Common myeloid progenitor, CD34-positive (primary cell): ENCODE results near the gene OR7A10.

Experiments
- CTCF ChIA-PET: fragments of 350-600 bp; sonication (Branson Sonifier 250); formaldehyde crosslinking; loops from one replicate; lab custom pipeline; 2021; ENCODE audit warnings: antibody characterized with exemption; lab: Charles Lee
- POLR2A ChIA-PET: fragments of 350-600 bp; sonication (Branson Sonifier 250); formaldehyde crosslinking; loops from one replicate; lab custom pipeline; 2021; ENCODE audit warnings: antibody characterized with exemption; lab: Charles Lee
- DNase-seq, 3 donors: peaks; one replicate each; pipeline versions ENCODE4 v3.0.0 to v3.0.0-alpha.2; 2013
- H3K27ac ChIP-seq, 2 experiments: 1 replicate in 1 of 2; 2 replicates in 1 of 2; pipeline ENCODE4 v1.7.0; 2013; ENCODE audit warnings: inconsistent platforms in 2 of 2, low read length in 2 of 2, mild to moderate bottlenecking in 2 of 2, low read depth in 1 of 2, moderate library complexity in 1 of 2; ENCODE audit not compliant: severe bottlenecking in 2 of 2, insufficient read depth in 1 of 2, poor library complexity in 1 of 2
- H3K27me3 ChIP-seq, 5 experiments: replicated peaks in 2 of 5; 1 replicate in 3 of 5; 2 replicates in 2 of 5; pipeline versions ENCODE4 v1.6.1 to v1.7.0; 2013; ENCODE audit warnings: low read length in 4 of 5, mild to moderate bottlenecking in 2 of 5, moderate library complexity in 2 of 5, inconsistent platforms in 1 of 5; ENCODE audit not compliant: insufficient read depth in 5 of 5, control insufficient read depth in 4 of 5
- H3K36me3 ChIP-seq, 4 experiments: 1 replicate in 2 of 4; 2 replicates in 2 of 4; pipeline versions ENCODE4 v1.6.1 to v1.7.0; 2013; ENCODE audit warnings: low read length in 3 of 4, control low read depth in 1 of 4, mild to moderate bottlenecking in 1 of 4; ENCODE audit not compliant: control insufficient read depth in 4 of 4, insufficient read depth in 4 of 4
- H3K4me1 ChIP-seq, 4 experiments: 1 replicate in 3 of 4; 2 replicates in 1 of 4; pipeline versions ENCODE4 v1.6.1 to v1.7.1; 2013; ENCODE audit warnings: low read length in 3 of 4, mild to moderate bottlenecking in 3 of 4, control low read depth in 1 of 4, inconsistent platforms in 1 of 4, moderate library complexity in 1 of 4; ENCODE audit not compliant: control insufficient read depth in 4 of 4, insufficient read depth in 4 of 4; ENCODE audit errors: control extremely low read depth in 1 of 4
- H3K4me3 ChIP-seq, 7 experiments: 1 replicate in 4 of 7; 2 replicates in 3 of 7; pipeline versions ENCODE4 v1.5.1 to v1.7.0; 2013; ENCODE audit warnings: mild to moderate bottlenecking in 7 of 7, low read length in 6 of 7, moderate library complexity in 6 of 7, inconsistent platforms in 2 of 7, low read depth in 2 of 7, control low read depth in 1 of 7; ENCODE audit not compliant: insufficient read depth in 4 of 7, control insufficient read depth in 1 of 7; ENCODE audit errors: extremely low read depth in 1 of 7
- H3K9me3 ChIP-seq, 5 experiments: 1 replicate in 4 of 5; 2 replicates in 1 of 5; pipeline versions ENCODE4 v1.6.1 to v1.7.1; 2013; ENCODE audit warnings: low read length in 4 of 5, mild to moderate bottlenecking in 2 of 5, inconsistent platforms in 1 of 5, low read depth in 1 of 5, moderate library complexity in 1 of 5; ENCODE audit not compliant: control insufficient read depth in 4 of 5, insufficient read depth in 2 of 5; ENCODE audit errors: control extremely low read depth in 1 of 5
- WGBS: methylation state at CpG from one replicate; pipeline ENCODE4 v1.1.5; 2013; ENCODE audit not compliant: insufficient coverage; 5-methylcytosine and 5-hydroxymethylcytosine counted together

The OR7A10 gene

DNA sequence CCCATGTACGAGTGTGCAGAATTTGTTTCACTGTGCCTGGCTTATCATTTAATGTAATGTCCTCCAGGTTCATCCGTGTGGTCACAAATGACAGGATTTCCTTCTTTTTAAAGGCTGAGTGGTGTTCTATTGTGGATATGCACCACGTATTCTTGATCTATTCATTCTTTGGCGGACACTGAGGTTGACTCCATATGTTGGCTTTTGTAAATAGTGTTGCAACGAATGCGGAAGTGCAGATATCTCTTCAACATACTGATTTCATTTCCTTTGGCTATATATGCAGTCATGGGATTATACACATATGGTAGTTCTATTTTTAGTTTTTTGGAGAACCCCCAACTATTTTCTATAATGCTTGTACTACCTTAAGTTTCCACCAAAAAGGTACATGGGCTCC lies 26.8 kb downstream of the OR7A10 start:
- no peaks in the 10 kb centered on the region for H3K4me1 ChIP-seq
- no peaks in the 10 kb centered on the region for H3K9me3 ChIP-seq
- DNase-seq = peak in 2 of 3 donors; percentile 49 to 74
- no peaks in the 10 kb centered on the region for H3K36me3 ChIP-seq
- H3K27ac ChIP-seq = no peak overlapping the region
- no peak overlapping the region for H3K4me3 ChIP-seq
- WGBS = no CpG with 5 or more reads among the region's 6 CpGs
- POLR2A ChIA-PET = no interaction called here
- CTCF ChIA-PET = interaction anchor here (0.6 kb wide), 2 partner anchors 25 to 196 kb away, joined by 3 read pairs; no protein-coding TSS in a partner anchor
- no peaks in the 10 kb centered on the region for H3K27me3 ChIP-seq

DNA sequence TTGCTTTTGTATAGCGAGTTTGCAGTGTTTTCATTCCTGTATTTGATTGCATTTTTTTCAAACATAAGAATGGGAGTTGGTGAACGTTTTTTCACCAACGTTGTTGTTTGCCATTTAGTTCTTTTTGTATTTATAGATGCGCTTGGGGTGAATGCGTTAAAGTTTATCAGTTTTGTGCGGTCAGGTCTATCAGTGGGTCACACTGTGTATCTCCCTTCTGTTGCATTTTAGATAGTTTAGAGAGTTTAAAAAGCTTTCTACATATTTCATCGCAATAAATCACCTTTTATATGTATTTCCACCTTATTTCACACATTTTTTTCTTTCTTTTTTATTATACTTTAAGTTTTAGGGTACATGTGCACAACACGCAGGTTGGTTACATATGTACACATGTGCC lies 30.1 kb downstream of the OR7A10 start:
- Histone ChIP-seq H3K9me3 (no peaks in the 10 kb centered on the region), H3K27me3 (no peaks in the 10 kb centered on the region), H3K4me3 (no peak overlapping the region), H3K36me3 (no peaks in the 10 kb centered on the region), H3K27ac (no peak overlapping the region), H3K4me1 (no peaks in the 10 kb centered on the region)
- peak in 1 of 3 donors; percentile 15 for DNase-seq
- 88% methylated on average over 6 of the region's 8 CpGs for WGBS
- ChIA-PET POLR2A (no interaction called here), CTCF (no interaction called here)

DNA sequence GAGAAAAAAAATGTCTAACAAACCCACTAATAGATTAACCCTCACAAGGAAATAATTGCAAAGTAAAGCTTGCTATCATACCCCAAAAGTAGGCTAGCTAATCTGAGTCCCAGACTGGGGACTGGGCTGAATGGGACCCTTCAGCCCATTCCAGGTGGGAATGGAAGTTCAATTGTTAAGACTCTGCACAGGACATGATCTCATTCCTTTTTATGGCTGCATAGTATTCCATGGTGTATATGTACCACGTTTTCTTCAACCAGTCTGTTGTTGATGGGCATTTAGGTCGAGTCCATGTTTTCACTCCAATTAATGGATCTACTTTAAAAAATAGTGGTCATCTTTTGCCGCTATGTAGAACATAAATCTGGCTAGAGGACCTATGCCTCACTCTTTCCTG lies 31.7 kb downstream of the OR7A10 start:
- CTCF ChIA-PET = no interaction called here
- DNase-seq = no peak

DNA sequence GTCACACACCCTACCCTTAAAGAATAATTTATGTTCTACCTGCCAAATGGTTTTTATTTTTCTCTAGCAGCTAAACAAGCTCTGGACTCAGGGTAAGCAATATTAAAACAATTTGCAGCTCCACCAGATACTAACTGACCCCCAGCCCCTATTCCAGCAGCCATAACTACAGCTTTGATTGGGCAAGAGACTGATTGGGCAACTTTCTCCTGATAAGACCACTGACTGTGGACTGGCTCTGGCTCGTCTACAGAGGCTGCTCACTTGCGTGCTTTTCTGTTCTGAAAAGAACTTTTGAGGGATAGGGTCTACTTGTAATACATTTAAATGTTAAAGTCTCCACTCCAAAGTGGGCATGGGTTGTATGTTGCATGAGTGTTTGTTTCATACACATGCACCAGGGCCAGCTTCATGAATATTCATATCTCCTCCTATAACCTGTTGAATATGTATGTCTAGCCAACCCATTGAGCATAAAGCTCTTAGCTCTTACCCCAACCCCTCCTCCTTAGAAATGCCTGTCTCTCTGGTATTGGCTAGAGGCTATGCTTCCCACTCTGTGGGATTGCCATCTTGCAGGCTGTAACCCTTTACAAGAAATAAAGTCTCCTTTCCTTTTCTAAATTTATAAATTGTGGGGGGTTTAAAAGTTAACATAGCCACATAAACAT lies 33.6 kb downstream of the OR7A10 start:
- Histone ChIP-seq H3K9me3 (no peaks in the 10 kb centered on the region), H3K4me1 (no peaks in the 10 kb centered on the region), H3K27me3 (no peaks in the 10 kb centered on the region), H3K4me3 (no peak overlapping the region), H3K27ac (no peak overlapping the region), H3K36me3 (no peaks in the 10 kb centered on the region)
- CTCF ChIA-PET = interaction anchor here (1.3 kb wide), 1 partner anchor 10 kb away, joined by 4 read pairs; no protein-coding TSS in a partner anchor
- WGBS = 100% methylated on average over 1 of the region's 2 CpGs
- DNase-seq = no peak
- POLR2A ChIA-PET = no interaction called here

More for the DNA sequence above, 31.7 kb downstream of the OR7A10 start:
- Histone ChIP-seq H3K4me3 (no peak overlapping the region), H3K4me1 (no peaks in the 10 kb centered on the region), H3K36me3 (no peaks in the 10 kb centered on the region), H3K27ac (no peak overlapping the region), H3K27me3 (no peaks in the 10 kb centered on the region), H3K9me3 (no peaks in the 10 kb centered on the region)
- WGBS = 89% methylated on average over 2 of the region's 3 CpGs
- POLR2A ChIA-PET = interaction anchor here (0.5 kb wide), 1 partner anchor 53 kb away, joined by 4 read pairs; no protein-coding TSS in a partner anchor

DNA sequence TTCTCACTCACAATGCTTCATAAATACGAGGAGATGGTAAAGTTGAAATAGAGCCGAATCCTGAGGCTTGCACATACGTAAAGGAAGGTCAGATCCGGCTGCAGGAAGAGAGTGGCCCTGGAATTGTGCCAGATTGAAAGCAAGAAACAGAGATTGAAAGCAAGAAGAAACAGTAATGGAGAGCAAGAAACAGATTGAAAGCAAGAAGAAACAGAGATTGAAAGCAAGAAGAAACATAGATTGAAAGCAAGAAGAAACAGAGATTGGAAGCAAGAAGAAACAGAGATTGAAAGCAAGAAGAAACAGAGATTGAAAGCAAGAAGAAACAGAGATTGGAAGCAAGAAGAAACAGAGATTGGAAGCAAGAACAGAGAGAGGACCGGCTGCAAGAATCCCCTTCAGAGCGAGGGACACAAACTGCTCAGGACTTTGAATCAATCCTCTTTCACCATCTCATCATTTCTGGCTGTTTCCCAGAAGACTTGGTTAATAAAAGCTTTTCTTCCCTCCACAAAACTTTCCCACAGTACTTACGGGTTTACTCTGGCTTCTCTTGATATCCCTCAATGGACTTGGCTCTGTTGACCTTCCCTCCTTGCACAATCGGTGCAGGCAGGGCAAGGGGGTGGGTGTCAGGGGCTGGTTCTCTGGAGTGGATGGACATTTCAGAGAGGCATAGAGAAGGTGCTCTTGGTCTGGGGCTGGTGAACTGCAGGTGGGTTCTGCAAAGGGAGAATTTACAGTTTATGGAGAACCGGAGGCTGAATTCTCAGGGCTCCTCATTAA lies 39.3 kb downstream of the OR7A10 start:
- H3K27ac ChIP-seq = no peak overlapping the region
- H3K4me1 ChIP-seq = peaks cover 0 to 2% (median 0%) of the 10 kb centered on the region in 4 experiments
- POLR2A ChIA-PET = no interaction called here
- no peak for DNase-seq
- CTCF ChIA-PET = no interaction called here
- 75% methylated on average over 6 of the region's 9 CpGs for WGBS
- H3K4me3 ChIP-seq = no peak overlapping the region
- no peaks in the 10 kb centered on the region for H3K27me3 ChIP-seq
- H3K9me3 ChIP-seq = no peaks in the 10 kb centered on the region
- H3K36me3 ChIP-seq = no peaks in the 10 kb centered on the region

DNA sequence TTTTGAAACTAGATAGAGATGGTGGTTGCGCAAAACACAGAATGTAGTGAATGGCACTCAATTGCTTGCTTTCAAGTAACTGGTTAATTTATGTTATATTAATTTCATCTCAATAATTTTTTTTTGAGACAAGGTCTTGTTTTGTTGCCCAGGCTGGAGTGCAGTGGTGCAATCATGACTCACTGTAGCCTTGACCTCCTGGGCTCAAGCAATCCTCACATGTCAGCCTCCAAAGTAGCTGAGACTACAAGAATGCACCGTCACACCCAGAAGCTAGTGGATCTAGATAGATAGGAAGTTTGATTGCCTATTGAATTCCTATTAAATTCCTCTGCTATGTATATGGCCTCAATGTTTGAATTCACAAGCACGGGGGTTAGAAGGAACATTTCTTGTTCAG lies 44.0 kb downstream of the OR7A10 start:
- DNase-seq = no peak
- Histone ChIP-seq H3K4me1 (peaks cover 0 to 2% (median 0%) of the 10 kb centered on the region in 4 experiments), H3K36me3 (no peaks in the 10 kb centered on the region), H3K4me3 (no peak overlapping the region), H3K27me3 (no peaks in the 10 kb centered on the region), H3K9me3 (no peaks in the 10 kb centered on the region), H3K27ac (no peak overlapping the region)
- CTCF ChIA-PET = interaction anchor here (1.6 kb wide), 1 partner anchor 10 kb away, joined by 4 read pairs; no protein-coding TSS in a partner anchor
- WGBS = 100% methylated on average over 3 of the region's 3 CpGs
- POLR2A ChIA-PET = no interaction called here

DNA sequence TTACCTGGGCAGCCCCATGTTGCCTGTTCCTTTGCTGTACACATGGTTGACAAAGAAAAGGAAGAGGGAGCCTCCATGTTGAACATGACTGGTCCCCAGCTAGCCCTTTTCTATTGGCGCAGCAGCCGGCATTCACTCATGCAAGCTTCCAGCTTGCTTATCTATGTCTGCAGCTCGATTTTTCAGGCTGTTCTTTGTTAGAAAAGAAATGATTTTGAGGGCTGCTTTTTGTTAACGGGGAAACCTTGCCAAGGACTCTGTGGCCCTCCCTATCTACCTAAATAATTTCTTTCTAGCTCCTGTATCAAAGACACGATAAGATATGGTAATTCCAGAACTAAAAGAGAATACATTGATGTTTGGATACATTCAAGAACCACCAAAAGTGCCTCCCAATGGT lies 50.0 kb downstream of the OR7A10 start:
- Histone ChIP-seq H3K4me3 (no peak overlapping the region), H3K36me3 (no peaks in the 10 kb centered on the region), H3K27ac (no peak overlapping the region), H3K9me3 (no peaks in the 10 kb centered on the region), H3K27me3 (no peaks in the 10 kb centered on the region), H3K4me1 (peaks cover 0 to 5% (median 4%) of the 10 kb centered on the region in 4 experiments)
- CTCF ChIA-PET = interaction anchor here (2.1 kb wide), 1 partner anchor 12 kb away, joined by 14 read pairs; no protein-coding TSS in a partner anchor
- DNase-seq = no peak
- WGBS = 100% methylated on average over 2 of the region's 5 CpGs
- POLR2A ChIA-PET = no interaction called here
